DMS79 (cell line): Measurements from ENCODE around the gene TIMP3.
"Not testable (repeated sequence)": the region's sequence is repeated elsewhere in the genome, so short reads cannot be mapped to it uniquely, and the experiment has no call there.

ENCODE experiments used
- DNase-seq: peaks from one replicate; lab custom pipeline; 2025; lab: John Stamatoyannopoulos, UW

The TIMP3 gene

DNA sequence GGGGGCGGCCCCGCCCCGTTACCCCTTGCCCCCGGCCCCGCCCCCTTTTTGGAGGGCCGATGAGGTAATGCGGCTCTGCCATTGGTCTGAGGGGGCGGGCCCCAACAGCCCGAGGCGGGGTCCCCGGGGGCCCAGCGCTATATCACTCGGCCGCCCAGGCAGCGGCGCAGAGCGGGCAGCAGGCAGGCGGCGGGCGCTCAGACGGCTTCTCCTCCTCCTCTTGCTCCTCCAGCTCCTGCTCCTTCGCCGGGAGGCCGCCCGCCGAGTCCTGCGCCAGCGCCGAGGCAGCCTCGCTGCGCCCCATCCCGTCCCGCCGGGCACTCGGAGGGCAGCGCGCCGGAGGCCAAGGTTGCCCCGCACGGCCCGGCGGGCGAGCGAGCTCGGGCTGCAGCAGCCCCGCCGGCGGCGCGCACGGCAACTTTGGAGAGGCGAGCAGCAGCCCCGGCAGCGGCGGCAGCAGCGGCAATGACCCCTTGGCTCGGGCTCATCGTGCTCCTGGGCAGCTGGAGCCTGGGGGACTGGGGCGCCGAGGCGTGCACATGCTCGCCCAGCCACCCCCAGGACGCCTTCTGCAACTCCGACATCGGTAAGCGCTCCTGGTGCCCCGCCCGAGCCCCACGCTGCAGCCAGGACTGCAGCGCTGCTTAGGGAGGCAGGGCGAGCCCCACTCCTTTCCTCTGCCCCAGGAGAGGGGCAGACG, at the start of gene TIMP3:
Gene TIMP3 (plus strand): TSS at position 169 of the 700 bp plus-strand sequence. CDS start 297 bp downstream, at position 466.
- DNase-seq = no peak

DNA sequence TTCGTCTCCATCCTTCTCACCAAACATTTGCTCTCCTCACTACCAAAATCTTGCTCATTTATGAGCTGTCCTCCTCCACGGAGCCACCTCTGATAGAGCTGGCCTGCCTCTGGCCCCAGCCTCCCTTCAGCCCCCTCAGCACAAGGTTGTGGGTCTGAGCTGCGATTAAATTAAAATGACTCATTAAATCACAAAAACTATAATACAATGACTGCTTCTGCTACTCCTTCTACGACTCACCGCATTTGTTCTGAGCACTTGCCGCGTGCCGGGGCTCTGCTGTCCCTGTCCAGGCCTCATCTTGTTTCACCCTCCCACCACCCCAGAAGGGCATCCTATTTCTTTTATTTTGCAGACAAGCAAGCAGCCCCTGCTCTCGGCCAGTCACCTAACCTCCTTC, 49.2 kb upstream of the TIMP3 start:
- no peak for DNase-seq

DNA sequence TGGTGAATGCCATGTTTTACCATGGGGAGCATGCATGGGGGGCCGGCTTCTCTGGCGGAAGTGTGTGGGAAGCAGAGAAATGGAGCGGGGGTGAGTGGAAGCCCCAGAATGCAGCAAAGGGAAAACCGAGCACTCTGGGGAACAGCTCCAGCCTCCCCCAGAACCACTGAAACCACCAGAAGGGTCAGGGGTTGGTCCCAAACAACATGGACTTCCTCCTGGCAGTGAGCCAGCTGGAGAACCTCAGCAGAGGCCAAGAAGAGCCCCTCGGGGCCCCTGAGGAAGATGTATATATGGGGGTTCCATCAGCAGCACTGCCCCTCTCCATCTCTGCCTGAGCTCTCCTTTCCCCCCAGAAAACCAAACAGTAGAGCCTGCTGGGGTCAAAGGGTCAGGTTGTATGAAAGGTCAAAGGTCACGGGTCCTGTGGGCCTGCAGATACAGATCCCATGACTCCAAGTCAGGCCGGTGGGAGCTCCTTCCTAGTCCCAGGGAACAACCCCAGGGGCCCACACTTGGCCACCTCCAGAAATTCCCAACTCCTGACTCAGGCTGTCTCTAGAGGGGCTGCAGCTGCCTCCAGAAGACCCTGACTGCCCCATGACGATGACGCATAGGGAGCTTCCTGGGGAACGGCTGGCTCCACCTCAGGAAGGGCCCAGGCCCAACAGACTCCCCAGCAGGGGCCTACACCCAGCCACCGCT, 48.5 kb upstream of the TIMP3 start:
- no peak for DNase-seq

DNA sequence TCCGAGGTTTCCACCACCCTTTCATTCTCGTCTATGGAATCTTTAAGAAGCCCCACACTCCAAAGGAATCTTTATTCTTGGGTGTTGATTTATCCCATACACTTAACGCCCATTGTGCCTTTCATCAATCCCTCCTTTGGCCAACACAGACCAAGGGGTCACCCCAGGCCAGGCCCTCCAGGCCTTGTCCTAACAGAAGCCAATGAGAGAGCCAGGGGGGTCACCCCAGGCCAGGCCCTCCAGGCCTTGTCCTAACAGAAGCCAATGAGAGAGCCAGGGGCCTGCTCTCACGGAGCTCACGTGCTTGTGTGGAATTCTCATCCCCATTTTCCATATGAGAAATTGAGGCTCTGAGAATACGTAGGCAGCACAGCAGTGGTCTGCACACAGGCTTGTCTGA, 47.9 kb upstream of the TIMP3 start:
- DNase-seq = no peak

DNA sequence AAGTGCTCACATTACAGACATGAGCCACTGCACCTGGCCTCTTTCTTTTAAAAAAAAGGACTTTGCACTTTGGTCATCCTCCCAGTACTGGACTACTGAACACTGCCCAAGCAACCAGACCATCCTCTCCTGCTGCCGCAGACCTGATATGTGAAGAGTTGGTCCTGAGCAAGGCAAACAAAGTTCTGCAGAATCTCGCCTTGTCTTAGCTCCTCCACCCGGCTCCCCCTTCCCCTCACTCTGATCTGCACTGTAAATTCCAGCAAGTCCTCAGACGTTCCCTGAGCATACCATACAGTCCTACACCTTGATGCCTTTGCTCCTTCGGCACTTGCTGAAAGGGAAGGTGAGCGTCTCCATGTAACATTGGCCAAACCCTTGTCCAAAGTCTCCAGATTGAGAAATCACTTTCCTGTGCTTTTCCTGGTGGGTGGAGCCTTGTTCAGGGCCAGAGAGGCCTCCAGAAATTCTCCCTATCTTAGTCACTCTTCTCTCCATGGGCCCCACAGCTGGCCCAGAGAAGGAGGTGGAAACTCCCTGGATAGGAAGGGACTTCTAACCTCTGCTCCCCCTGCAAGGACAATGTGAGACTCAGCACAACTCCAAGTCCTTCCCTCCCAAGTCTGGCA, 47.0 kb upstream of the TIMP3 start:
- no peak for DNase-seq

- DNase-seq = not testable (repeated sequence)
Measured at GRCh38 chr22:32757086-32757762, 44.3 kb upstream of the TIMP3 start.

- DNase-seq = no peak
Measured at GRCh38 chr22:32758866-32759385, 42.6 kb upstream of the TIMP3 start.

DNA sequence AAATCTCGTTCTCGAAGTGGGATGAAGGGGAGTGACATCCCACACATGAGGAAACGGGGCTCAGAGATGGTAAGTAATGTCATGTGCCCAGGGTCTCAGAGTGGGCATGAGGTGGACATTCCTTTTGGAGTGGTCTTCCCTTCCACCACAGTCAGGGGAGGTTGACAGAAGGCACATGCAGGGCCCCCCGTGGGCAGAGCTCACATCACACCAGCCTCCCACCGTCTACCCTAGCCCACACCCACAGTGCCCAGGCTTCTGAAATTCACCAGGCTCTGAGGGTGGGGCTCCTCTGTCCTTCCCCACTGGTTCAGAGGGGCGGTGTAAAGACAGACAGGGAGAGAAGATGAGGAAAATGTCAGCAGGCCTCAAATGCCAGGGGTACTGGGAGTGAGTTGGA, 41.1 kb upstream of the TIMP3 start:
- no peak for DNase-seq

- no peak for DNase-seq
Measured at GRCh38 chr22:32760815-32761214, 40.7 kb upstream of the TIMP3 start.

- DNase-seq = no peak
Measured at GRCh38 chr22:32761251-32761903, 40.1 kb upstream of the TIMP3 start.

GRCh38 chr22:32764330-32765131, 37.0 kb upstream of the TIMP3 start:
- DNase-seq = no peak

DNA sequence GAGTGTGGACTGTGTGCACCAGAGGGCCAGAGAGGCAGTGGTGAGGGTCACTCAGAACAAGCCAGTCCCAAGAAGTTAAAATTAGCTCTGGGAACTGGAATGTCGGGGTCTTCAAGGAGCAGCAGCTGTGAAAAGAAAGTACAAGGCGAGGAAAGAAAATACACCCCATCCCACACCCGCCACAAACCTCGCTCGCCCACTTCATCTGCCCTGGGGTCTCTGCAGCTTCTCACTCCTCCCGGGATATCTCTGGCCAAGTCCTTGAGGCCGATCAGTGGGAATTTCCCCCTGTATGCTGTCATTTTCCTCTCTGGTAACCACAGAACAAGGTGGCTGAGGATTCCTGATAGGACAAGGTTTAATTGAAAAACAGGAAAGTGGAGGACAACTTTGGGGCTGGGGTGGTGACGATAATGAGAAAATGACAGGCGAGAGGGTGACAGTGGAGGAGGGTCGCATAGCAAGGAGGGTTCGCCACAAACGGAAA, 36.3 kb upstream of the TIMP3 start:
- DNase-seq = no peak

DNA sequence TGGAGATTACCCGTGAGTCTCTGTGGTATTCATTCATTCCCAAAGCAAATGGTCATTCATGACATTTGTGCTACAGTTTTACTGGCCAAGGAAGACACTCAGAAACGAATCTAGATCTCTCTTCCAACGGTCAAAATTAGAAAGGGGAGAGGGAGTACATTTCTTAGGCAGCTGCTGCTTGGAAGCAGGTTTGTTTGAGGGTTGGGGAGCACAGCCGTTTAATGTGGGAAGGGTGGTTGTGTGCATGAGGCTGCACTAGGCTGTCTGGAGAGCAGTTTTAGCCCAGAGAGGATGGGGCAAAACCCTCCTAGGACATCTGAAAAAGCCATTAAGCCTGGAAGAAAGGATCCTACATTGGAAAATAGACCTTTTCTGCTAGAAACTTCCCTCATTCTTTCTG, 29.7 kb upstream of the TIMP3 start:
- DNase-seq = no peak

DNA sequence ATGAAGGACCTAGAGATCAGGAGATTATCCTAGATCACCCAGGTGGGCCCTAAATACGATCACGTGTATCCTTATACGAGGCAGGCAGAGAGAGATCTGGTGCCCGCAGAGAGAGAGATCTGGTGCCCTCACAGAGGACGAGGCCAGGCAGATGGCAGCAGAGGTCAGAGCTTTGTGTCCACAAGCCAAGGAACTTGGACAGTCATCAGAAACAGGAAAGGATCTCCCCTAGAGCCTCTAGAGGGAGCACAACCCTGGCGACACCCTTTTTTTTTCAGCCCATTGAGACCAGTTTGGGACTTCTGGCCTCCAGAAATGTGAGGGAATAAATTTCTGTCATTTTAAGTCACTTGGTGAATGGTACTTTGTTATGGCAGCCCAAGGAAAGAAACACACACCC, 25.5 kb upstream of the TIMP3 start:
- DNase-seq = no peak

DNA sequence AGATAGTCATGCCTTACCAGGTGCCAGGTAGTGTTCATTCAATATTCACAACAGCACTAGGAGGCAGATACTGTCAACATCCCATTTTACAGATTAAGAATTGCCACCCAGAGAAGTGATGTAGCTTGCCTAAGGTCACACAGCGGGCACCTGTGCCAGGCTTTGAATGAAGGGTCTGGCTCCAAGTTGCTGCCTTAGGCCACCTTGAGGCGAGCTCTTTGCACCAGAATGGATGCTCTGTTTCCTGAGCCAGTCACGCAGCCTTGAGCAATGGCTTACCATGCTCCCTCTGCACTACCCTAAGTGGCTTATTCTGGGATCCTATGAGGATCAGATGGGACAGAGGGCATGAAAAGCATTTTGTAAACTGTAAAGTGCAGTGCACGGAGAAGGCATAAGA, 25.1 kb upstream of the TIMP3 start:
- no peak for DNase-seq

- DNase-seq = no peak
Measured at GRCh38 chr22:32776802-32777201, 24.7 kb upstream of the TIMP3 start.

GRCh38 chr22:32777987-32778386, 23.5 kb upstream of the TIMP3 start:
- DNase-seq = no peak

DNA sequence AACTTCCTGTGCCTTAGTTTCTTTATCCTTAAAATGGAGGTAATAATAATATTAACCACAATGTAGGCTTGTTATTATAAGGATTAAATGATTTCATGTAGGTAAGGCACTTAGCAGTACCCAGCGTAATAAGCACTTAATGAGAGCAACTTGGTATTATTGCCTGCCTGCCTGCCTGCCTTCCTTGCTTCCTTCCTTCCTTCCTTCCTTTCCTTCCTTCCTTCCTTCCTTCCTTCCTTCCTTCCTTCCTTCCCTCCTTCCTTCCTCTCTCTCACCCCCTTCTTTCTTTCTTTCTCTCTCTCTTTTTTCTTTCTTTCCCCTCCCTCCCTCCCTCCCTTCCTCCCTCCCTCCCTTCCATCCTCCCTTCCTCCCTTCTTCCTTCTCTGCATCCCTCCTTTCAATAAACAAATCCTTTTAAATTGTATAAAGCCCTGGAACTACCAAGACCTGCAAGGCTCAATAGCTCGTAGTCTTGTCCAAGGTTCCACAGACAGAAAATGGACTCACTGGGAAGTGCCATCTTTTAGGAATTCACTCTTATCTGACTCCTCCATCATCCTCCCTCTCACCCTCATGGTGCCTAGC, 20.7 kb upstream of the TIMP3 start:
- no peak for DNase-seq

DNA sequence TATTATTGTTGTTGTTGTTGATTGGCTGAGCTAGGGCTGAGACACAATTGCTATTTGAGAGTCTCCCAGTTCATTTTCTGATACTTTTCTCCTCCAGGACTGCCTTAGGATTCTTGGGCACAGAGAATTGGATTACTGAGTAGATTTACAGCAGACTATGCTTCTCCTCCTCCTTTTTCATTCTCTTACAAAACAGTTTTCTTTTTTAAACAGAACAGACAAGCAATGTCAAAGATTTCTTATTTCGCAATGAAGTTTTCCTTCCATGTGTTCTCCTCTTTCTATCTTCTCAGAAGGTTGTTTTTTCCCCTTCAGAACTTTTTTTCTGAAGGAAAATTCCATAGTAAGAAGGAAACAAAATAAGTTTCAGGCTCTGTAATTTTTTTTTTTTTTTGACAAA, 19.8 kb upstream of the TIMP3 start:
- DNase-seq = no peak

GRCh38 chr22:32785321-32786026, 16.0 kb upstream of the TIMP3 start:
- no peak for DNase-seq
